ENCODE measurements around the gene SLC16A9. TPM values are rescaled to one million over a fixed set of nuclear protein-coding genes. Genes with fewer than 3 reads are reported as not detected.

The SLC16A9 gene
- total RNA-seq, 1 donor from 2014 or later: under 0.01 TPM

- DNase-seq: no peak
These were observed 9.7 kb upstream of the SLC16A9 start for GRCh38 chr10:59719374-59719773.

GRCh38 chr10:59718257-59718656 lies 8.6 kb upstream of the SLC16A9 start:
- DNase-seq: no peak

GRCh38 chr10:59713196-59713821 lies 3.7 kb upstream of the SLC16A9 start:
- no peak for DNase-seq

- DNase-seq: no peak
These were observed 2.3 kb upstream of the SLC16A9 start for GRCh38 chr10:59711871-59712494.

GRCh38 chr10:59708816-59709394 lies 745 bp downstream of the SLC16A9 start:
- DNase-seq: no peak

GRCh38 chr10:59706851-59707797 lies 2.5 kb downstream of the SLC16A9 start:
- DNase-seq: no peak

GRCh38 chr10:59705931-59706330 lies 3.7 kb downstream of the SLC16A9 start:
- no peak for DNase-seq

DNA sequence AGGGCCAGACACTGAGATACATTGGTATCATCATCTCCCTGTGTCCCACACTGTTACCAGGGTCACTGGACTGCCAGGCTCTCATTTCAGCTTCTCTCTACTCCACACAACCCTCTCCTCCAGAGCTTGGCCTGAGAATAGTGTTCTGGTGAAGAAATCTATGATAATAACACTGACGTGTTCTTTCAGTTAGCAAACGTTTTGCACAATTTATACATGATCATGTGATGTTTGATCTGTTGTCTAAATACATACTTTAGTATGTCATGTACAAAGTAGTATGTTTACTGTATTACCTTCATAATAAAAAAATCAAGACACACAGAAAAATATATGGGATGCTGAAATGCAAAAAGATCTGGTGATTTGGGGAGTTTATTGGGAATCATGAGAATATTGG lies 5.0 kb downstream of the SLC16A9 start:
- no peak for DNase-seq

GRCh38 chr10:59702347-59702746 lies 7.3 kb downstream of the SLC16A9 start:
- DNase-seq: no peak

GRCh38 chr10:59700709-59701108 lies 8.9 kb downstream of the SLC16A9 start:
- no peak for DNase-seq

GRCh38 chr10:59698326-59698725 lies 11.3 kb downstream of the SLC16A9 start:
- DNase-seq: no peak

DNA sequence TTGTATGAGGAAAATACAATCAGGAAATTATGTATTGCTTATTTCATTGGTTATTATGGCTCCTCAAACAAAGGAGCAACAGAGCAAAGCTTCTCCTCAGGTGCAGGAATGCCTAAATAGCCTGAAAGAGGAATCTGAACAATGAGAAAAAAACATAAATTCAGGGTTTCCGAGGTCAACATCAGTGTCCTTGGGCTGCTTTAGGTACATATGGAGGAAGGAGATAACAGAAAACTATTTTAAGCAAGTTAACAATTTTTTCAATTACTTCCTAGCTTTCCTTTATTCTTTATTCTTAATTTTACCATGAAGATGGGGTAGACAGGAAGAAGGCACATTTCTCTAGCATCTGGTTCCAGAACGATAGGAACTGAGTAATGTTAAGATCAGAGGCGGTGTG lies 14.0 kb downstream of the SLC16A9 start:
- DNase-seq: no peak

DNA sequence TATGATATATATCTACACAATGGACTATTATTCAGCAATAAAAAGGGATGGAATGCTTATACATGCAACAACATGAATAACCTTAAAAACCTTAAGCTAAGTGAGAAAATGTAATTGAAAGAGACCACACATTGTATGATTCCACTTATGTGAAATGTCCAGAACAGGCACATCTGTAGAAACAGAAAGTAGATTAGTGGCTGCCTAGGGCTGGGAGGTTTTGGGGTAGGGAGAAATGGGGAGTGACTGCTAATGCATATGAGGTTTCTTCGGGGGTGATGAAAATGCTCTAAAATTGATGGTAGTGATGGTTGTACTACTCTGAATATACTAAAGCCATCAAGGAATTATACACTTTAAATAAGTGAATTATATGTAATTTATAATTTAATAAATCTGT lies 14.7 kb downstream of the SLC16A9 start:
- DNase-seq: no peak

DNA sequence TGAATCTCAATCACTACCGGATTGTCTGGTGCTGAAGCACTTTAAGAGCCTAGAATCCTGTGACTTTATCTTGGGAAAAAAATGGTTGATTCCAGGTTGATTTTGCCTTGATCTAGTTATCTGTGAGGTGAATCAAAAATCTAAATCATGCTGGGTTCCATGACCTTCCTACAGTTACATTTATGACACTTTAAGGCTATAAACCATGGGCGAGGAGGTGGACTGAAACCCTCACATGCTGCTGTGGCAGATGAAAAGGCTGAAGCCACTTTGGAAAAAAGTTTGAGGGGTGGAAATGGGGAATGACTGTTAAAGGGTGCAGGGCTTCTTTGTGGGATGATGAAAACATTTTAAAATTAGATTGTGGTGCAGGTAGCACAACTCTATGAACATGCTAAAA lies 17.5 kb downstream of the SLC16A9 start:
- no peak for DNase-seq

- DNase-seq: no peak
These were observed 20.7 kb downstream of the SLC16A9 start for GRCh38 chr10:59688921-59689351.

- DNase-seq: no peak
These were observed 22.0 kb downstream of the SLC16A9 start for GRCh38 chr10:59687657-59688056.

GRCh38 chr10:59684006-59684405 lies 25.6 kb downstream of the SLC16A9 start:
- DNase-seq: no peak

GRCh38 chr10:59682986-59683937 lies 26.4 kb downstream of the SLC16A9 start:
- DNase-seq: no peak

- DNase-seq: no peak
These were observed 29.5 kb downstream of the SLC16A9 start for GRCh38 chr10:59680199-59680598.

GRCh38 chr10:59678884-59679301 lies 30.8 kb downstream of the SLC16A9 start:
- no peak for DNase-seq

DNA sequence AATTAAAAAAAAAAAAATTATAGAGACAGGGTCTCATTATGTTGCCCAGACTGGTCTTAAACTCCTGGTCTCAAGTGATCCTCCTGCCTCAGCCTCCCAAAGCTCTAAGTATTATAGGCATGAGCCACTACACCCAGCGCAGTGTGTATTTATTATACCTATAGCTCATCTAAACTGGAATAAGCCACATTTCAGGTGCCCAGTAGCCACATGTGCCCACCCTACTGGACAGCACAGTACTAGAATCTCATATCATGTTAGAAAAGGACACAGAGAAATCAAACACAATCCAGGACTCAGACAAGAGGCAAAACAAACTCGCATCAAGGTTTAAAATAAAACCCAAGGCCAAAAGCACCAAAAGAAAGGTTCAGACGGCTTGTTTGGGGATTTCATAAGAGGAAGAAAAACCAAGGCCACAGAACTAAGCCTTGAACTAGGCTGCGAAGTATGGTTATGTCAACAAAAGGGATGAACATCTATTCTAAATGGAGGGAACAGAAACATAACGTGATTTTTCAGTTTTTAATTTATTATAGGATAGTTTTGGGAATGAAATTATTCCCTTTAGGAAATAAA lies 32.3 kb downstream of the SLC16A9 start:
- no peak for DNase-seq

GRCh38 chr10:59675812-59676211 lies 33.8 kb downstream of the SLC16A9 start:
- DNase-seq: peak; percentile 30

Measured in dermis blood vessel endothelial cell (primary cell).